ENCODE results near the gene IRAK2.

Gene IRAK2

DNA sequence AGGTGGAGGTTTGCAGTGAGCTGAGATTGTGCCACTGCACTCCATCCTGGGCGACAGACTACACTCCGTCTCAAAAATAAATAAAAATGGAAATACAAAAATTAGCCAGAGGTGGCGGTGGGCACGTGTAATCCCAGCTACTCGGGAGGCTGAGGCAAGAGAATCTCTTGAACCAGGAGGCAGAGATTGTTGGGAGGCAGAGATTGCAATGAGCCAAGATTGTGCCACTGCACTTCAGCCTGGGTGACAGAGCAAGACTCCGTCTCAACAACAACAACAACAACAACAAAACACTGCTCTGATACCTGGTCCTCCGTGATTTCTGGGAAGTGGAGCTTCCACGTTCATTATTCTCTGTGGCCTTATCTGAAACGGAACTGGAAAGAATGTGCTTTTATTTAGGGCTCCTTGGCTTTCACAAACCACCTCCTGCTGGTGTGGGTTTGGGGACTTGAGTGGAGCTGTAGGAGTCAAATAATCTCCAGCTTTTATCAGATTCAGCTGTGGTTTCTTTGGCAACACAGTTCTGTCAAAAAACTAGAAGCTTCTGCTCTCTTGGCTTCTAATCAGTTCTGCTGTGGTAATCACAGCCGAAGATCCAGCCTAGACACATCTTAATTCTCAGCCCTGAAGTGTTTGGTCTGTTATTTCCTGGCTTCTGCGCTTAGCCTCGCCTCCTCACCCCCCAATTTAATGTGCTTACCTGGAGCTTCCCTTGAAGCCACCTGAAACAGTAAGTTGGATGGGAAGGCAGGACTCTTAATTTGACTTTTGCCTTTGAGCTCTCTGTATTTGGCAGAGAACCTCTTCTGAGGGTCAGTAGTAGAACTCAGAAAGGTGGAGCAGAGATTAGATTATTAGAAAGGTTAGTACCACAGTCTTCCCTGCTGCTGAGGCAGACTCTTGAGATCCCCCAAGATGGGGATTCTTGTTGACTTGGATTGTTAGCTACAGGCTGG lies 21.4 kb downstream of the IRAK2 start:
- no peak for DNase-seq (ENCODE audit: low read depth)
- no peak overlapping the region for H3K4me3 ChIP-seq (ENCODE audit: low read depth, low read length)

DNA sequence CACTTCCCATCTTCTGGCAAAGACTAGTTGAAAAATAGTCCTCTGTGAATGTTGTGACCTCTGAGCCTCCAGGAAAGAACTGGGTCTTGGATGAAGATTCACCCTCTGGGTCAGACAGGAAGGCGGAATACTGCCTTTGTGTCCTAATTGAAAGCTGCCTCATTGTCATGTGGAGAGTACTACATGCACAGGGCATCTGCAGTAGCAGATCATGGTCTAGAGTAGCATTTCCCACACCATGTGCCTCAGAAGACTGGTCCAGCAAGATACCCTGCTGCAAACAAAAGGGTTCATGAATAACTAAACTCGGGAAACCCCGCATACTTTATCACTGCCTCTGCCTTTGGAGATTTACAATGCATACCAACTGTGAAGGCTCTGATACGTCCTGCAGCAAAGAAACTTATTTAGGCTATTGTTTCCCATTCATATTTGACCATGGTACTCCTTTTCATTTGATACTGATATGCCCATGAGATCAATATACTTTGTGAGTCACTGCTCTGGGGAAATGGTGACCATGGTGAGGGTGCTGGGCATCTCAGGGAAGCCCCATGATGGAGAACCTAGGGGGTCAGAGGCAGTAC lies 22.7 kb downstream of the IRAK2 start:
- DNase-seq (ENCODE audit: low read depth): no peak
- no peak overlapping the region for H3K4me3 ChIP-seq (ENCODE audit: low read depth, low read length)

DNA sequence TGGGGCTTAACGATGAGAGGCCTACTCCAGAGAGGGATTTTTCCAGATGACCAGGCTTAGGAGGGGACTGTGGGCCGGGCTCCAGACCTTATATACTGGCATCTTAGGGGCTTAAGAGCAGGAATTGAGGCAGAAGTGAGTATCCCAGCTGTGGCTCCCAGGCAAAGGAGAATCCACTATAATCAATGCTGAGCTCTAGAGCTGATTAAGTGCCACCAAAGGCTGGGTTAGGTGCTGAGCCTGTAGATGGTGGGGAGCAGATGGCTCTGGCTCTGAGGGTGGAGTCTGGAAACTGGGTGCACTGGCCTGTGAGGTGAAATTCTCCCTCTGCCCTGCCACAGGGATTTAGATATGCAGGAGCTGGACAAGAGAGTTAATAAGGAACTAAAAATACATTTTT lies 23.2 kb downstream of the IRAK2 start:
- DNase-seq (ENCODE audit: low read depth): no peak
- no peak overlapping the region for H3K4me3 ChIP-seq (ENCODE audit: low read depth, low read length)

DNA sequence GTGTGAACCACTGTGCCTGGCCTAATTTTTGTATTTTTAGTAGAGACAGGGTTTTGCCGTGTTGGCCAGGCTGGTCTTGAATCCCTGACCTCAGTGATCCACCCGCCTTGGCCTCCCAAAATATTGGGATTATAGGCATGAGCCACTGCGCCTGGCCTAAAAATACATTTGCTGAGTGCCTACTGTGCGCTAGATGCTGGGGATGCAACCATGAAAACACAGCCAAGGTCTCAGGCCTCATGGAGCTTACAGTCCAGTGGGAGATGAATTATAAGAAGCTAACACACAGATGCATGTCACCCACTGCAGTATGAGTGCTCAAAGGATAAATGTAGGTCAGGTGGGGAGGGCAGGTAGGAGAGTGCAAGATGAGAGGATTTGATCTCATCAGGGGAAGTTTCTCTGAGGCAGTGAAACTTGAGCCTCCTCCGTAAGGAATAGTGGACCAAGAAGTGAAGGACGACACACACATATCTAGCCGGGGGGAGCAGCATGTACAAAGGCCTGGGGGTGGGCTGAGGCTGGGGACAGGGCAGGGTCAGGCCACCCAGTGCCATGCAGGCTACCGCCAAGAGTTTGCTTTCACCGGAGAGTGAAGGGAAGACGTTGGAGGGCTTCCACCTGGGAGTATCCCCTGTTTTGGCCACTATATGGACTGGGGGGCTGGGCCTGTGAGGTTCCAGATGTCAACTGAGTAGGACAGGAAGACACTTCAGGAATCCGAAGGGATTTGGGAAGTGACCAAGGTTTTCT lies 24.3 kb downstream of the IRAK2 start:
- DNase-seq (ENCODE audit: low read depth): no peak
- no peak overlapping the region for H3K4me3 ChIP-seq (ENCODE audit: low read depth, low read length)

DNA sequence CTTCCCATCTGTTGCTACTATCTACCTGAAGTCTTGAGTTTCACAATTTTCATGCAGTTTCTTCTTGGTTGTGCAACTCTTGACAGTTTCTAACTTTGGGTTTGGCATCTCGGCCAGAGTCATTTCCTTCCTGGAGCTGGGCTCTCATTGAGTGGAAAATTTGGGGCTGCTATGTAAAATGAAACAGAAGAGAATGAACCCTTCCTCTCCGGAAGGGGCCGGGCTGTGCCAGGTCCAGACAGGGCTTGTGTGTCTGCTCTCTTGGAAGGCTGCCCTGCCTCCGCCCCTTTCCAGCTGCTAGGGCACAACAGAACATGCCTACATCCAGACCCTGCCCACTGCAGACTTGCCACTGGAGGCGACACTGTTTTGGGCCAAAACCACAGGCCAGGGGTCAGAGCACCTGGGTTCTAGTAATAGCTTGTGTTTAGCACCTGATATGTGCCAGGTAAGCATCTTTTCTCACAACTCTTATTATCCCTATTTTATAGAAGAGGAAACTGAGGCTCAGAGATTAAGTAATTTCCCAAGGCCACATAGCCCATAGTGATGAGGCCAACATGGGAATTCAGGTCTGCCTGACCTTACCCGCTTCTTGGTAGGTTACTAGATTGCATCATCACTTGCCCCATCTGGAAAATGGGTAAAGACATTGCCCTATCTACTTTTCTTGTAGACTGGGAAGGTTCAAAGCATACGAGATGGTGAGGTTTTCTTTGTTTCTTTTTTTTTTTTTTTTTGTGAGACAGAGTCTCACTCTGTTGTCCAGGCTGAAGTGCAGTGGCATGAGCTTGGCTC lies 25.0 kb downstream of the IRAK2 start:
- no peak overlapping the region for H3K4me3 ChIP-seq (ENCODE audit: low read depth, low read length)
- no peak for DNase-seq (ENCODE audit: low read depth)

DNA sequence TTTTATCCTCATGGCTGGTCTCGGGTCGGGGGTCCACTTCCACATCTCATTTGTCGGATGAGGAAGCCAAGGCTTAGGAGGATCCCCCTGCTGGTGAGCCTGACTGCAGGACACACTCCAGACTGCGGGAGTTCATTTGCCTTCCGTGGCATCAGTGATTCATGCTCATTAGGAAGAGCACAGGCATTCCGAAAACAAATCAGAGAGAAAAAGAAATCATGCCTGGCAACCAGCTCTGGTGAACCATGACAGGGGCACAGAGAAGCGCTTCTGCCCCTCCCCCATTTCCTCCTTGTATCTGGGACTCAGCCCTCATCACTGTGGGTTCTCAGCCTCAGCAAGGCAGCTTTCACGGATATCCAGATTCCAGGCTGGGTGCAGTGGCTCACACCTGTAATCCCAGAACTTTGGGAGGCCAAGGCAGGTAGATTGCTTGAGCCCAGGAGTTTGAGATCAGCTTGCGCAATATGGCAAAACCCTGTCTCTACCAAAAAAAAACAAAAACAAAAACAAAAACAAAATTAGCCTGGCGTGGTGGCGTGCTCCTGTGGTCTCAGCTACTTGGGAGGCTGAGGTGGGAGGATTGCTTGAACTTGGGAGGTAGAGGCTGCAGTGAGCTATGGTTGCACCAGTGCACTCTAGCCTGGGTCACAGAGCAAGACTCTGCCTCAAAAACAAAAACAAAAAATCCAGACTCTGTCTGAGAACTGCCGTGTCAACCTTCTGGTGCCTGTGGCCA lies 28.4 kb downstream of the IRAK2 start:
- no peak overlapping the region for H3K4me3 ChIP-seq (ENCODE audit: low read depth, low read length)
- peak; percentile 84 for DNase-seq (ENCODE audit: low read depth)

DNA sequence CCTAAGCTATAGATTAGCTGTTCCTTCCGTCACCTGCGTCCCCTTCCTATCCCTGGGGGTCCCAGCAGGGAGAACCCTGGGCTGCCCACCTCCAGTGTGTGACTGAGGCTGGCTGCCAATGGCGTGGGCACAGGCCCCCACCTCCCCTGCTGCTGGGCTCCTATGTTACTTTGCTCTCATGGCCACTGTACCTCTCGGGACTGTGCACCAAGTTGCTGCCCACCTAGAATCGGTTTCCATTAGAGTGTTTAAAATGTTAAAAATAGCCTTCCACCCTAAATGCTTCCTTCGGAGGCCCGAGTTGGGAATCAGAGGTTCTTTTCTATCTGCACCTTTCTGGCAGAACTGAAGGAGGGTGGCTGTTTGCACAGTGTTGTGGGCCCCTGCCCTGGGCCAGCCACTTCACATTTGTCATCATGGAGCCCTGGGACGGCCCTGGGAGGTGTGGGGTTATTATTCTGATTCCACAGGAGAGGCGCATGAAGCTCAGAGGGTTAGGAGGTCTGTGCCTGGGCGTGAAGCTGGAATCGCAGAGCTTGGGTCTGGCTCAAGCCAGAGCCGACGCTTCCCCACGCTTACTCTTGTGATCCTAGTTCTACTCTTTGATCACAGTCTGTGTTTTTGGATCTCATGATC lies 29.1 kb downstream of the IRAK2 start:
- no peak overlapping the region for H3K4me3 ChIP-seq (ENCODE audit: low read depth, low read length)
- DNase-seq (ENCODE audit: low read depth): no peak

DNA sequence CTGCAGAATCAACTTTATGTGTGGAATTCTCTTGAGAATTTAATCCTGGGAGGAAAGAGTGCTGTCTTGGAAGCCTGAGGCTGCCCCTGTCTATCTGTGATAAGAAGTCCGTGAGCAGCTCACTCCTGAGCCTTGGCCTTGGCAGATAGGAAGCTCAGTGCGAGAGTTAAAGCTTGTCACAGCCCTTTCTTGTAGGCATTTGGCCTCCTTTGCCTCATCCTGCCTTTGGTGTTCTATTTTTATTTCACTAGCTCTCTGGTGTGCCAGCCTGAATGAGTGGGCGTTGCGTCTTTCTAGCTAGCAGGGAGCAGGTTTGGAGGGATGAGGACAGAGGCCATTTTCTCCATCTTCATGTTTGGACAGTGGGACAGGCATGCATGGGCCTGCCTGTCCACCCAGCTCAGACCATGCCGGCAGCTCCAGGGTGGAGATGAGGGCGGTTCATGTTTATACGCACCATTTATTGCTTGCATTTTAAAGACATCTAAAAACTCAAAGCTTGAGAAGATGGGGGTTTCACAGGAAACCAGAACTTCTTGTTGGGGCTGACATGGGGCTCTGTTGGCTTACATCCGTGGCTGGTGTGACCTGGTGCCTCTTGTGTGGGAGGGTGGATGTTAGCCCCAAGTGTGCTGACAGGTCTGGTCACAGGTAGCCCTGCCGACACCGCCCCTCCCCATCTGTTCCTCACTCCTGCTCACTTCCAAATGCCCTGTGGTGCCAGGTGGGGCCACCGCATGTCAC lies 29.8 kb downstream of the IRAK2 start:
- no peak overlapping the region for H3K4me3 ChIP-seq (ENCODE audit: low read depth, low read length)
- no peak for DNase-seq (ENCODE audit: low read depth)

DNA sequence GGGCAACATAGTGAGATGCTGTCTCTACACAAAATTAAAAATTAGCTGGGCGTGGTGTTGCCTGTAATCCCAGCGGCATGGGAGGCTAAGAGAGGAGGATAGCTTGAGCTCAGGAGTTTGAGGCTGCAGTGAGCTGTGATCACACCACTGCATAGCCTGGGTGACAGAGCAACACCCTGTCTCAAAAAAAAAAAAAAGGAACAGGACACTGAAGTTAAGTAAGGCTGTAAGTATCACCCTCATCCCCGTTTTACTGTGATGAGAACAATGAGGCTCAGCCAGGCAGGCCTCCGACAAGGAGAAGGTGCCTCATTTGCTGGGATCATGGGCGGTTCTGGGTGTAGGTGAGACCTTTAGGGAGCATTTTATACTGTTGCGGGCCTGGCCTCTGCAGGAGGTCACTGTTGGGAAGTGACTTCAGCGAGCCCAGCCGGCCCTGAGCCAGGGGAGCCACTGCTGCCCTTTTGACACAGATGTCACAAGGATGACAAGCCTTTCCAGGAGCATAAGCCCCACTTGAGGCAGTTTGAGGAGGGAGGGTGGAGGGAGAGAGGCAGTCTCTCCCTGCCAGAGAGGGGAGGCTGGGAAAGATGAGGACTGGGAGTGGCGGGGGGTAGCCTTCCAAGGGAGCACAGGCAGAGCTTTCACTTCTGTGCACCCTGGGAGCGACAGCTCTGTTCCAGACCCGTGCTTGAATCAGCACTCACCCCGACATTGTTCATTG lies 30.8 kb downstream of the IRAK2 start:
- DNase-seq (ENCODE audit: low read depth): no peak
- no peak overlapping the region for H3K4me3 ChIP-seq (ENCODE audit: low read depth, low read length)

DNA sequence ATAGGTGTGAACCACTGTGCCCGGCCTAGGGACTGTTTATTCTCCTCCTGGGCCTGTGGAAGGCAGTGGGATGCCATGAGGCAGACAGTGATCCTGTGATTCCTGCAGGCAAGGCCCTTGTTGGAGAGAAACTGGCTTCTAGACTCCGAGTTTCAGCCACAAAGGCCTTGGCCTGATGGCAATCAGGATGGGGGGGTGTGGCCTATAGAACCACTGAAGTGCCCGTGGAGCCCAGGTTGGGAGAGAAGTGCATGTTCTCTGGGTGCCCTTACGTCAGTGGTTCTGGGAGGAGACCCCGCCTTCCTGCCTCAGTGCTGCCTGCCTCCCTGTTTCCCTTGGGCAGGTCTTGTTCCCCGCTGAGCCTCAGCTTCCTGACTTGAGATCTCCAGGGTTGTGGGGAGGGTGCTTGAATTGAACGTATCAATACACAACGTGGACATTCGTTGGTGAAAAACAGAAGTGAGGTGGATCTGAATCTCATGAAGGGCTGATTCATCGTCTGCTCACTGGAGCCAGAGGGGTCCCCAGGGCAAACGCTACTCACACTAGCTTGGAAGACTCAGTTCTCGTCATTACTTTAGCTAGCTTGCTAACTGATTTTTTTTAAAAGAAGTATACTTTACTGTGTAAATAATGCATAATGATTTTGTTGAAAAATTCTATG lies 31.8 kb downstream of the IRAK2 start:
- no peak overlapping the region for H3K4me3 ChIP-seq (ENCODE audit: low read depth, low read length)
- DNase-seq (ENCODE audit: low read depth): peak; percentile 94

DNA sequence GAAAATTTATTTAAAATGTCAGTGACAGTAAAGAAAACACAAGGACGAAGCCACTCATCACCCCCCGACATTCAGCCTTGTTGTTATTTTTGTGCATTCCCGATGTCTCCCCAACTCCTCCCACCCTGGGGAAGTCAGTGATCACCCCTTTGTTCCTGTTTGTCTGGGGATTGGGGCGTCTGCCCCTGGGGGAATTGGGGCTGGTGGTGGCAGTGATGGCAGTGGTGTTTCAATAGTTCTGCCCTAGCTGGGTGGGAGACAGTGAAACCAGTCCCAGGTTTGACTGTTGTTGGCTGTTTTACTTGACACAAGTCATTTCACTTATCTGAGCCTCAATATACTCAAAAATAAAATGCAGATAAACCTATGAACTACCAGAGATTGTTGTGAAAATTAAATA lies 33.5 kb downstream of the IRAK2 start:
- no peak overlapping the region for H3K4me3 ChIP-seq (ENCODE audit: low read depth, low read length)
- no peak for DNase-seq (ENCODE audit: low read depth)

DNA sequence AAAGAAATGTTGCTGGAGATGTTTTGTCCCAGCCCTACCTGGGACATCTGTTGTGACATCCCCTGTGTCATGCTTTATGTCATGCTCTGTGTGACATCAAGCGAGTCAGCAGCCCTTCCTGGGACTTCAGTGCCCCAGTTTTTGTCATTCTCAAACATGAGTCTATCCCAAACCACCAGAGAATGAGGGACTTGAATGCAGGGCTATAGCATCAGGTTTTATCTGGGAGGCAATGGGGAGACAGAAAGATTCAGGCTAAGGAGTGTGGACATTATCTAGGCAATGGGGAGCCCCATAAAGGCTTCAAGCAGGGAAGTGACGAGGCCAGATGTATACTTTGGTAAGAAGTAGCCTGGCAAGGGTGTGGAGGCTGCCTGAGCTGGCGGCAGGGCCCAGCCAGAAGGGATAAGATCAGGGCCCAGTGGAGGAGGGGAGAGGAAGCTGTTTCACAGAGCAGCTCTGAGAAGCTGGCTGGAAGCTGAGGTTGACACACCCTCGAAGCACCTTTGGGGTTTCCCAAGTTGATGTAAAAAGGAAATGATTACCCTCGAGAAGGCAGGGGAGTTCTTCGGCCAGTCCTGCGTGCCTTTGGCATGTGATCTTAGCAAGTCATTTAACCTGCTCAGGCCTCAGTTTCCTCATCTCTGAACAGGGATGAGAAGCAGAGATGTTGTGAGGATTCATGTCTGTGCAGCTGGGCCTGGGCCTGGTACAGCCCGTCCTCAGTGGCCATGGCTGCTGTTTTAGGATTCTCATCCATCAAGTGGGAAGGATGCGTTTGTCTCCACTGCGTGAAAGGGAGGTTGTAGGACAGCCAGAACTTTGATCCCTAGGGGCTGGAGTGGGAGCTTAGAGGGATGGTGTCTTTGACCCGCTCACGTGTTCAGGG lies 34.3 kb downstream of the IRAK2 start:
- peak; percentile 44 for DNase-seq (ENCODE audit: low read depth)
- H3K4me3 ChIP-seq (ENCODE audit: low read depth, low read length): no peak overlapping the region

DNA sequence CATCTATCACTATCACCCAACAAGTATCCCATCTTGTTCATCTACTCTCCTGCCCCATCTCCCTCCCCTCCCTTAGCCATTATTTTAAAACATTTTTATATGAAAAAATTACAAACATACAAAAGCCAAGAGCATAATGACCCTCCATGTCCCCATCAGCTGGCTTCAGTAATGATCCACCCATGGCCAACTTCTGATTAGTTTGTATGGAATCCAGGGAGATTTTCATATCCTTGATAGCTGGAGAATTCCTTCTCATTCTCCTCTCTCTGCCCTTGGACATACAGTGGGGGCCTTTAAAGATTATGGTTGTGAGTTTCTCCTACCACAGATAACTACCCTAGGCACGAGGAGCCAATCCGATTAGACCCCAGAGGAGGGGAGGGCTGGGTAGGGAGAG lies 40.2 kb downstream of the IRAK2 start:
- DNase-seq (ENCODE audit: low read depth): no peak
- H3K4me3 ChIP-seq (ENCODE audit: low read depth, low read length): no peak overlapping the region

DNA sequence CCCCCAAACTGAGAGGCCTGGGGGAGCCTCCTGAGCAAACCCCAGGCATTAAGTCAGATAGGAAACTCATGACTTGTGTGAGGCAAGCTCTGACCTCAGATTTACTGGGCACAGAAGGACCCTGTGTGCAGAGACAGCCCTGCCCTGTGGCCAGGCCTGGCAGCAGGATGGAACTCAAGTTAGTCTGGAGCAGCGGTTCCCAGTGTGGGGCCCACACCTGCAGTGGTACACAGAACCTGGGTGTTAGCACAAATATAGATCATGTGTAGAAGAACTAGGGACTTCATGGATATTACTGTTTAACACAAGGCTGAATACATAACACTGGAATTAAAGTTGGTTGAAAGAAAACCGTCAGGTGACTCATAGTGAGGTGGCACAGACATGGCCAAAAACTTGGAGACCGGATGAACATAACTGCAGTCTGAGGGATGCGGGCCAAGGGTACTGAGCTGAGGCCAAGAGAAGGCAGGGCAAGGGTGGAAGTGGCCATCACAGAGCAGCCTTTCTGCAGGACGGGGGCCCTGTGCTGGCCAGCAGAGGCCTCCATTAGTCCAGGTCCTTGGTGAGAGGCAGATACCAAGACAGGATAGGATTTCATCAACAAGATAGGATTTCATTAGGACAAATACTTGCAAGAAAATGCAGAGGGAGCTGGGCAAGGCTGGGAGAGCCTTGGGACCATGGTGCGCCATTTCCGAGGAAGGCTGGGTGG lies 40.9 kb downstream of the IRAK2 start:
- DNase-seq (ENCODE audit: low read depth): peak; percentile 76

DNA sequence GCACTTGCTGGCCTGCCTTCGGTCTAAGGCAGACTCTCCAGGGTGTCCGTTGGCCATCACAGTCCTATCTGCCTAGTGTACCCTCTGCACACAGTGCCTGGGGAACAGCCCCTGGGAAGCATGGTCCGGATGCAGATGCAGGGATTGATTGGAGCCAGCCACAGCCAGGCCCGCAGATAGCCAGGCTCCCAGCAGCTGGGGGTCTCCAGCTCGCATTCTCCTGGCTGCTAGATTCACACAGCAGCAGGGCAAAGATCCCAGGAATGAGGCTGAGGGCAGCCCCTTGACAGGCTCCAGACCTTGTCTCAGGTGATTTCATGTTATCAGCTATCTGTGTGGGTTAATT lies 41.4 kb downstream of the IRAK2 start:
- no peak for DNase-seq (ENCODE audit: low read depth)
- H3K4me3 ChIP-seq (ENCODE audit: low read depth, low read length): no peak overlapping the region

More for the DNA sequence above, 40.9 kb downstream of the IRAK2 start:
- H3K4me3 ChIP-seq (ENCODE audit: low read depth, low read length): no peak overlapping the region
